ENCODE data around the gene UTP25.
"Not testable (repeated sequence)": the region's sequence is repeated elsewhere in the genome, so short reads cannot be mapped to it uniquely, and the experiment has no call there.

UTP25 gene

GRCh38 chr1:209898271-209898670 is 70.5 kb downstream of the UTP25 start:
- not testable (repeated sequence) for DNase-seq

GRCh38 chr1:209898851-209899250 is 71.1 kb downstream of the UTP25 start:
- DNase-seq = not testable (repeated sequence)

GRCh38 chr1:209899948-209900347 is 72.2 kb downstream of the UTP25 start:
- no peak for DNase-seq

- no peak for DNase-seq
These were observed 73.0 kb downstream of the UTP25 start for GRCh38 chr1:209900734-209901133.

GRCh38 chr1:209901211-209901610 is 73.4 kb downstream of the UTP25 start:
- no peak for DNase-seq

GRCh38 chr1:209904774-209905173 is 77.0 kb downstream of the UTP25 start:
- DNase-seq = not testable (repeated sequence)

All from central memory CD4-positive, alpha-beta T cell (primary cell).